ENCODE measurements around the gene CFAP68.

- no peak for TF ChIP-seq CTCF (IDR thresholded peaks at IDR 0.05 in 8 of 11, conservative IDR thresholded peaks at IDR 0.05 in 3 of 11)
- TF ChIP-seq POLR2AphosphoS5 (IDR thresholded peaks at IDR 0.05), result no peak
- no peak for TF ChIP-seq POLR2A (IDR thresholded peaks at IDR 0.05)
Measured at GRCh38 chr11:111932611-111932950, 53.2 kb downstream of the CFAP68 start.

Measured in spleen (tissue), 7 donors.